Activated CD8-positive, alpha-beta T cell treated with anti-CD3 and anti-CD28 coated beads for 36 hours (primary cell): ENCODE data around the gene ANKRD24. TPM values are rescaled to one million over a fixed set of nuclear protein-coding genes. Genes with fewer than 3 reads are reported as not detected.
"Not testable (repeated sequence)": the region's sequence is repeated elsewhere in the genome, so short reads cannot be mapped to it uniquely, and the experiment has no call there.

ENCODE experiments used
- ATAC-seq: fragments of 200-7000 bp; cut with Tn5 transposase; one replicate; pipeline ENCODE4 v1.10.0; 2021; ENCODE audit warnings: mild to moderate bottlenecking, moderate library complexity
- CTCF ChIA-PET: fragments of 350-600 bp; sonication (Branson Sonifier 250); formaldehyde crosslinking; loops from one replicate; lab custom pipeline; 2021; ENCODE audit warnings: antibody characterized with exemption; lab: Charles Lee
- POLR2A ChIA-PET: fragments of 350-600 bp; sonication (Branson Sonifier 250); formaldehyde crosslinking; loops from one replicate; lab custom pipeline; 2021; ENCODE audit warnings: antibody characterized with exemption; lab: Charles Lee
- DNase-seq: peaks from one replicate; pipeline ENCODE4 v3.0.0-alpha.2; 2020
- H3K27ac Mint-ChIP-seq: one replicate; pipeline ENCODE4 v1.8.0; 2021; ENCODE audit warnings: mild to moderate bottlenecking, mixed read lengths
- H3K27me3 Mint-ChIP-seq: one replicate; pipeline ENCODE4 v1.8.0; 2021; ENCODE audit warnings: mixed read lengths
- H3K36me3 Mint-ChIP-seq: one replicate; pipeline ENCODE4 v1.8.0; 2021; ENCODE audit warnings: low read depth, mixed read lengths
- H3K4me1 Mint-ChIP-seq: one replicate; pipeline ENCODE4 v1.8.0; 2021; ENCODE audit warnings: low read depth, mixed read lengths
- H3K4me3 Mint-ChIP-seq: one replicate; pipeline ENCODE4 v1.8.0; 2021; ENCODE audit warnings: mild to moderate bottlenecking, moderate library complexity, mixed read lengths
- H3K9me3 Mint-ChIP-seq: one replicate; pipeline ENCODE4 v1.8.0; 2021; ENCODE audit warnings: mixed read lengths
- CTCF ChIP-seq: fragments of 200-600 bp; IDR thresholded peaks from one replicate; pipeline ENCODE4 v1.8.0; 2022; ENCODE audit warnings: antibody characterized with exemption, mild to moderate bottlenecking
- intact Hi-C: fragments of 100-400 bp; cut with micrococcal nuclease; formaldehyde crosslinking; loops from one replicate; pipeline ENCODE4 v1.10.0; 2022
- total RNA-seq, 2 experiments: library from RNA; stranded (reverse); gene quantifications; one replicate each; pipeline ENCODE4 v1.2.3, GENCODE V29; 2021

The ANKRD24 gene
- total RNA-seq, 2 experiments from 2014 or later: 1.6 to 1.8 TPM

GRCh38 chr19:4151623-4152022, 30.9 kb upstream of the ANKRD24 start:
- ATAC-seq: no peak
- POLR2A ChIA-PET: no interaction called here
- no peaks in the 10 kb centered on the region for H3K9me3 Mint-ChIP-seq
- no peak for TF ChIP-seq CTCF
- intact Hi-C loops: no loop called here
- no peak overlapping the region for H3K27ac Mint-ChIP-seq
- H3K4me3 Mint-ChIP-seq: no peak overlapping the region
- DNase-seq: no peak
- H3K27me3 Mint-ChIP-seq: peaks cover 3% of the 10 kb centered on the region
- no peaks in the 10 kb centered on the region for H3K36me3 Mint-ChIP-seq
- peaks cover 5% of the 10 kb centered on the region for H3K4me1 Mint-ChIP-seq
- CTCF ChIA-PET: no interaction called here

GRCh38 chr19:4152241-4152998, 30.1 kb upstream of the ANKRD24 start:
- H3K27ac Mint-ChIP-seq: no peak overlapping the region

DNA sequence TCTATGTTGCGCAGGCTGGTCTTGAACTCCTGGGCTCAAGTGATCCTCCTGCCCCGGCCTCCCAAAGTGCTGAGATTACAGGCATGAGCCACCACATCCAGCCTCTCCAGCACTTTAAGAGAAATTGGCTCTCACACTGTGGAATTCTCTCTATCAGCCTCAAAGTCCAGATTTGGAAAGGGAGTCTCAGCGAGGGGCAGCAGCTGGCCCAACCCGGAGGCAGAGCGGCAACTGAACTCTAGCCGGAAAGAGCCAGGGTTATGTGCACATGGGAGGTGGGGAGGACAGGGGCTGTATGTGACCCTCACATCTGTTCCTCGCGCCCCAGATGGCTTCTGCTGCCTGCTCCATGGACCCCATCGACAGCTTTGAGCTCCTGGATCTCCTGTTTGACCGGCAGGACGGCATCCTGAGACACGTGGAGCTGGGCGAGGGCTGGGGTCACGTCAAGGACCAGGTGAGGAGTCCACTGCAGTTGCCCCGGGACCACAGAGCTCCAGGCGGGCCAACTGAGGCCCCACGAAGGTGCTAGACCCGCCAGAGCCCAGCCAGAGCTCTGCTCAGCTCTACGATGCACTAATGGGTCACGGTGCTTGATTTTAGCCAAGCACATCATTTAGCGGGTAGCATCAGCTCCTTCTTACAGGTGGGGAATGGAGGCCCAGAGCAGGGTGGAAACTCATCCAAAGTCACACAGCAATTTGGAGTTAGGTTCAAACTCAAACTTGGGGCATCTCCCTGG, 27.7 kb upstream of the ANKRD24 start:
- Mint-ChIP-seq H3K4me3 (no peak overlapping the region), H3K27me3 (peaks cover 2% of the 10 kb centered on the region), H3K9me3 (no peaks in the 10 kb centered on the region), H3K36me3 (no peaks in the 10 kb centered on the region), H3K27ac (no peak overlapping the region), H3K4me1 (peaks cover 5% of the 10 kb centered on the region)
- intact Hi-C loops: no loop called here
- ATAC-seq: no peak
- TF ChIP-seq CTCF: no peak
- POLR2A ChIA-PET: no interaction called here
- CTCF ChIA-PET: interaction anchor here (3.0 kb wide), 1 partner anchor 14 kb away, joined by 25 read pairs; no protein-coding TSS in a partner anchor
- DNase-seq: no peak

More at GRCh38 chr19:4152241-4152998, 30.1 kb upstream of the ANKRD24 start:
- CTCF ChIA-PET: interaction anchor here (3.0 kb wide), 1 partner anchor 12 kb away, joined by 25 read pairs; no protein-coding TSS in a partner anchor
- peaks cover 2% of the 10 kb centered on the region for H3K27me3 Mint-ChIP-seq
- TF ChIP-seq CTCF: no peak
- no peak overlapping the region for H3K4me3 Mint-ChIP-seq
- peaks cover 5% of the 10 kb centered on the region for H3K4me1 Mint-ChIP-seq
- POLR2A ChIA-PET: interaction anchor here (0.6 kb wide), 1 partner anchor 178 kb away, joined by 5 read pairs; no protein-coding TSS in a partner anchor
- DNase-seq: no peak
- no peaks in the 10 kb centered on the region for H3K36me3 Mint-ChIP-seq
- ATAC-seq: no peak
- intact Hi-C loops: no loop called here
- no peaks in the 10 kb centered on the region for H3K9me3 Mint-ChIP-seq

DNA sequence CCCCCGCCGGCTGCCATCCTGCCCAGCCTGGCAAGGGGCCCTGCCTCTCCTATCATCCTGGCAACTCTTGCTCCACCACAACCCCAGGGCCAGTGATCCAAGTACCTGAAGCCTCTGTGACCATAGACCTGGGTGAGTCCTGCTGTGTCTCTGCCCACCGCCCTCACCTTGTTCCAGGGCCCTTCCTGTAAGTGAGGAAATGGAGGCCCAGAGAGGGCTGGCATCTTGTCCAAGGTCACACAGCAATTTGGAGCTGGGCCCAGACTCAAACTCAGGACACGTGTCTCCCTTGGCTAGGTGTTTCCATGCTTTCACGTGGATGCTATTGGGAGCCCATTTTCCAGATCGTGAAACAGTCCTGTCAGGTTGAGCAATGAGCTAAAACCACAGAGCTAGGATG, 25.3 kb upstream of the ANKRD24 start:
- Mint-ChIP-seq H3K4me3 (no peak overlapping the region), H3K36me3 (no peaks in the 10 kb centered on the region), H3K27me3 (peaks cover 2% of the 10 kb centered on the region), H3K9me3 (no peaks in the 10 kb centered on the region), H3K27ac (no peak overlapping the region), H3K4me1 (peaks cover 5% of the 10 kb centered on the region)
- DNase-seq: no peak
- POLR2A ChIA-PET: interaction anchor here (0.8 kb wide), 1 partner anchor 215 kb away, joined by 3 read pairs; no protein-coding TSS in a partner anchor
- no peak for ATAC-seq
- no peak for TF ChIP-seq CTCF
- intact Hi-C loops: no loop called here
- CTCF ChIA-PET: interaction anchor here (3.4 kb wide), 1 partner anchor 17 kb away, joined by 11 read pairs; no protein-coding TSS in a partner anchor

- H3K4me1 Mint-ChIP-seq, DNase-seq, H3K36me3 Mint-ChIP-seq, H3K9me3 Mint-ChIP-seq, H3K27me3 Mint-ChIP-seq, H3K27ac Mint-ChIP-seq, intact Hi-C loops, H3K4me3 Mint-ChIP-seq, ATAC-seq: not testable (repeated sequence)
- CTCF ChIA-PET: interaction anchor here (3.4 kb wide), 1 partner anchor 18 kb away, joined by 11 read pairs; no protein-coding TSS in a partner anchor
- POLR2A ChIA-PET: interaction anchor here (0.8 kb wide), 1 partner anchor 215 kb away, joined by 3 read pairs; no protein-coding TSS in a partner anchor
These were observed 24.5 kb upstream of the ANKRD24 start for GRCh38 chr19:4157971-4158370.
